ENCODE data around the gene CYB5RL.
"Not testable (repeated sequence)": the region's sequence is repeated elsewhere in the genome, so short reads cannot be mapped to it uniquely, and the experiment has no call there.

- not testable (repeated sequence) for TF ChIP-seq EZH2 (IDR thresholded peaks at IDR 0.05; ENCODE audit: borderline replicate concordance, low read length)
- TF ChIP-seq, protein P1, sequence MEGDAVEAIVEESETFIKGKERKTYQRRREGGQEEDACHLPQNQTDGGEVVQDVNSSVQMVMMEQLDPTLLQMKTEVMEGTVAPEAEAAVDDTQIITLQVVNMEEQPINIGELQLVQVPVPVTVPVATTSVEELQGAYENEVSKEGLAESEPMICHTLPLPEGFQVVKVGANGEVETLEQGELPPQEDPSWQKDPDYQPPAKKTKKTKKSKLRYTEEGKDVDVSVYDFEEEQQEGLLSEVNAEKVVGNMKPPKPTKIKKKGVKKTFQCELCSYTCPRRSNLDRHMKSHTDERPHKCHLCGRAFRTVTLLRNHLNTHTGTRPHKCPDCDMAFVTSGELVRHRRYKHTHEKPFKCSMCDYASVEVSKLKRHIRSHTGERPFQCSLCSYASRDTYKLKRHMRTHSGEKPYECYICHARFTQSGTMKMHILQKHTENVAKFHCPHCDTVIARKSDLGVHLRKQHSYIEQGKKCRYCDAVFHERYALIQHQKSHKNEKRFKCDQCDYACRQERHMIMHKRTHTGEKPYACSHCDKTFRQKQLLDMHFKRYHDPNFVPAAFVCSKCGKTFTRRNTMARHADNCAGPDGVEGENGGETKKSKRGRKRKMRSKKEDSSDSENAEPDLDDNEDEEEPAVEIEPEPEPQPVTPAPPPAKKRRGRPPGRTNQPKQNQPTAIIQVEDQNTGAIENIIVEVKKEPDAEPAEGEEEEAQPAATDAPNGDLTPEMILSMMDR (conservative IDR thresholded peaks at IDR 0.05 in 1 of 2, IDR thresholded peaks at IDR 0.05 in 1 of 2; ENCODE audit: extremely low read depth in 1 of 2, insufficient read depth in 1 of 2, low read depth in 1 of 2, low read length in 2 of 2): not testable (repeated sequence)
Measured at GRCh38 chr1:54233196-54233595, 33.4 kb upstream of the CYB5RL start.
